GM19351 (cell line): Measurements from ENCODE around the gene TUFT1.

Source experiments
- ATAC-seq: cut with Tn5 transposase; IDR thresholded peaks from one replicate; pipeline ENCODE4 v1.9.1; 2021; ENCODE audit warnings: mild to moderate bottlenecking, moderate library complexity; ENCODE audit not compliant: unreplicated experiment

Gene TUFT1

DNA sequence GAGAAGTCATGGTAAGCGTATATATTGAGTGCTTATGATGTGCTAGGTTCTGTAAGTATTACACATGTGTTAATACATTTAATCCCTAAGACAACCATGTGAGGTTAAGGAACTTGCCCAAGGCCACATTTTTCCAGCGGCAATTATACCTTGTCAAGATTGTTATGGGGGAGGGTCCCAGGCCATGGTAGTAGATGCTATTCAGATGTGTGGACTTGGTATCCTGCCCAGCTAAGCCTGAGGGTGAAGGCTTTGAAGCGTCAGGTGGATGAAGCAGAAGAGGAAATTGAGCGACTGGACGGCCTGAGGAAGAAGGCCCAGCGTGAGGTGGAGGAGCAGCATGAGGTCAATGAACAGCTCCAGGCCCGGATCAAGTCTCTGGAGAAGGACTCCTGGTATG lies 3.6 kb upstream of the TUFT1 start:
- ATAC-seq = no peak

DNA sequence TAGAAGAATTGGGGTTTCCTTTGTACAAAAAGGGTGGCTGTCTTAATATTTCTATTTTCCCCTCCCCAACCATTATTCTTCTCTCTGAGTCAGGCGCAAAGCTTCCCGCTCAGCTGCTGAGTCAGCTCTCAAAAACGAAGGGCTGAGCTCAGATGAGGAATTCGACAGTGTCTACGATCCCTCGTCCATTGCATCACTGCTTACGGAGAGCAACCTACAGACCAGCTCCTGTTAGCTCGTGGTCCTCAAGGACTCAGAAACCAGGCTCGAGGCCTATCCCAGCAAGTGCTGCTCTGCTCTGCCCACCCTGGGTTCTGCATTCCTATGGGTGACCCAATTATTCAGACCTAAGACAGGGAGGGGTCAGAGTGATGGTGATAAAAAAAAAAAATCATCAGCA lies 3.0 kb upstream of the TUFT1 start:
- ATAC-seq = no peak

DNA sequence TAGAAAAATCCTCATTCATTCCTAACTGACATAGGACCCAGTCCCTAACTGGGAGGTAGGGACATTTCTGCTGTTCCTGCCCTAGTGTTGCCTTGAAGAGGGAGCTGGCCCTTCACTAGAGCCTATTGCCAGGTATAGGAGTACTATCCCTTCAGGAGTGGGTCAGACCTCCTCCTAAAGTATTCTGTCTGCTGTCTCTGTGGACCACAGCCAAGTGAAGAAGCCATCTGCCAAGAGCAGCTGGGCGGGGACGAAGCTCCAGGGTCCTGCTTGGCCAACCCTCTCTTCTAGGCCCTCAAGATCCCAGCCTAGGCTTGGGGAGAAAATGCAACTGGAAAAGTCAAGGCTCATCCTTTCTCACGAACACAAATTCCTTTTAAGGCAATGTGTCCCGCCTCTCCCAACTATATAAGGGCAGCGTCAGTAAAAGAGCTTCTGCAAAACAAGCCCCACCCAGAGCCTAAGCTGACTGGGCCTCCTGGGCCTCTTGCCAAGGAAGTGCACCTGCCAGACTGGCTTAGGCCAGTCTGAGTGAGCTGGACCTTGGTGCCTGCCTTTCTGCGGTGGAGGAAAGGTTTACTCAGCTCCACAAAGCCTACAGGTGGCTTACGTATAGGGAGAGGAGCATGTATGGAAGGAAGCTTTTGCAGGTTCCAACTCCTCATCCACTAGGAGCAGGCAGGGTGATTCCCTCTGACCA lies 638 bp upstream of the TUFT1 start:
- peak; percentile 62 for ATAC-seq

DNA sequence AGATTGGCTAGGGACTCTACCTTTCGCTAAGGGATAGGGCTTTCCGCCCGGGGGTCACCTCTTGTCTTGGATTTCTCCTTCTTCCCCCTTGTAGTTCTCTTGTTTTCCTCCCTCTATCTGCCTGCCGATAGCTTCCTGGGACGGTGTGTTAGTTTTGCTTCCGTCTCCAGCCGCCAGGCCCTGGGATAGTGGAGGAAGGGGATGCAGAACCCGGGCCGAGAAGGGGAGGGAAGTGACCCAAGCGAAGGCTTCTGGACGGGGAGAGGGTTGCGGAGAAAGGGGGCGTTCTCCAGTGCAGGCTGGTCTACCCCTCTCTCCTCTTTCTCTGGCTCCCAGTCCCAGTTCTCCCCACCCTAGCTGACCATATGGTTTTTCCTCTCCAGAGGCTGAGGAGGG lies 871 bp downstream of the TUFT1 start:
- no peak for ATAC-seq

DNA sequence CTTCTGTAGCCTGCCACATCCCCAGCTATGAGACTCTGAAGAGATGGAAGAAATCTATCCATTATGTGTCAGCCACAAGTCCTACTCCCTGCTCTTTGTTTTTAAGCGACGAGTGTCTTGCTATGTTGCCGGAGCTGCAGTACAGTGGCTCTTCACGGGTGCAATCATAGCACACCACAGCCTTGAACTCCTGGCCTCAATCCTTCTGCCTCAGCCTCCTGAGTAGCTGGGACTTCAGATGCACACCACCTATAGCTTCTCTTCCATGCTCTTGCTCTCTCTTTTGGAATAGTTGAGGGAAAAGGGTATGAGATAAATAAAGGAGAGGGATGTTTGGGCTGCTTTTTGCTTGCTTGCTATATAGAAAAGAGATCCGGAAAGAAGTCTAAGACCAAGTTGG lies 1.6 kb downstream of the TUFT1 start:
- ATAC-seq = no peak

DNA sequence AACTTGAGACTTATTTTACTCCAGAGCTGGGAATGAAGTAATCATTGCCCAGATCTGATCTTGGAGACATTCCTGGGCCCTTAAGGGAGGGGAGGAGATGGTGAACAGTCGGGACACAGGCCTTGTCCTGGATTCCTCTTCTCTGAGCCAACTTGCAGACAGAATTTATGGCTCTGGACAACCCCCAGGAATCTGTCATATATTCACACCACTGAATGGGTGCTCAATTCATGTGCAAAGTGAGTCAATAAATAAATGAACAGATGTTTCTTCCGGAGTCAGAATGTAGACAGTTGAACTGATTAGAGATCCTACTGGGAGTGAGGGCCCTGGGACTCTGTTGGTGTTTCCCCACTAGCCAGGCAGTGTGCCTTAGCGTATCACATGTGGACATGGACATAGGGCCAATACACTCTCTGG lies 2.6 kb downstream of the TUFT1 start:
- ATAC-seq = no peak

DNA sequence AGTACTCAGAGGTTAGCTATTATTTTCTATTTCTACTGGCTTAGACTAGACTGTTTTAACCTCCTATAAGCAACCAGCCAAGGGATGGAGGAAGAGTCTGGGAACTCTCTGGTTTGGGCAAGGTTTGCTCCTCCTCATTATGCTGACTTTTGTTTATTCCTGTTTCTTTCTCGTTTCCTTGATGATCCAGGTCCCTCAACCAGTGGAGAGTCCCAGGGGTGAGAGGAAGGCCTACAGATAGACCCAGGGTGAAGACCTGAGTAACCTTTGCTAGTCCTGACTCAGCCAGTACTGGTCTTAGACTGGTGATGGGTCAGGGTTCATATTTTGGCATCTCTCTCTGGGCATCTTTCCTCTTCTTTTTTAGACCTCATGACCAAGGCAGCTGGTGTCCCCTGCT lies 5.4 kb downstream of the TUFT1 start:
- ATAC-seq = no peak

DNA sequence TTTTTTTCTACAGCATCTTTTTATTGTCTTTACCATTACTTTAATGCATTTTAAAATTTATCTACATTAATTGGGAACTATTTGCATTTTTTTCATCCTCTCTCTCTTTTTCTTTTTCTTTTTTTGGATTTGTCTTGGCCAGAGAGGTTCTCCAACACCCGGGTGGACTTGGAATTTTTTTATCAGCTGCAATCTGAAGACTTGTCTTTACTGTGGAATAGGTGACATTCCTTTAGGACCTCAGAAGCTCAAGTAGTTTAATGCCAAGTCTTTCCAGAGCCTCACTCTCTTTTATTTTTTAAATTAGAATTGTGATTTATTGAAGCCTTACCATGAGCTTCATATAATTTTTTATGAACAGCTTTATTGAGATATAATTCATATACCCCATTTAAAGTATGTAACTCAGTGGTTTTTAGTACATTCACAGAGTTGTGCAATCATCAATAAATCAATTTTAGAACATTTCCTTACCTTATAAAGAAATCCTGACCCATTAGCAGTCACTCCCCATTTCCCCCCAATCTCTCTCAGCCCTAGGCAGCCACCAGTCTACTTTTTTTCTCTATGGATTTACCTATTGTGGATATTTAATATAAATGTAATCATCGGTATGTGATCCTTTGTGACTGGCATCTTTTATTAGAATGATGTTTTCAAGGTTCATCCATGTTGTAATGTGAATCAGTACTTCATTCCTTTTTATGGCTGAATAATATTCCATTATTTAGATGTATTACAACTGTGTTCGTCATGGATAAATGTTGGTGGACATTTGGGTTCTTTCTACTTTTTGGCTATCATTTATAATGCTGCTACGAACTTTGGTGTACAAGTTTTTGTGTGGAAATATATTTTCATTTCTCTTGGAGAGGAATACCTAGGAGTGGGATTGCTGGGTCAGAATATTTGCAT lies 6.2 kb downstream of the TUFT1 start:
- ATAC-seq = no peak

DNA sequence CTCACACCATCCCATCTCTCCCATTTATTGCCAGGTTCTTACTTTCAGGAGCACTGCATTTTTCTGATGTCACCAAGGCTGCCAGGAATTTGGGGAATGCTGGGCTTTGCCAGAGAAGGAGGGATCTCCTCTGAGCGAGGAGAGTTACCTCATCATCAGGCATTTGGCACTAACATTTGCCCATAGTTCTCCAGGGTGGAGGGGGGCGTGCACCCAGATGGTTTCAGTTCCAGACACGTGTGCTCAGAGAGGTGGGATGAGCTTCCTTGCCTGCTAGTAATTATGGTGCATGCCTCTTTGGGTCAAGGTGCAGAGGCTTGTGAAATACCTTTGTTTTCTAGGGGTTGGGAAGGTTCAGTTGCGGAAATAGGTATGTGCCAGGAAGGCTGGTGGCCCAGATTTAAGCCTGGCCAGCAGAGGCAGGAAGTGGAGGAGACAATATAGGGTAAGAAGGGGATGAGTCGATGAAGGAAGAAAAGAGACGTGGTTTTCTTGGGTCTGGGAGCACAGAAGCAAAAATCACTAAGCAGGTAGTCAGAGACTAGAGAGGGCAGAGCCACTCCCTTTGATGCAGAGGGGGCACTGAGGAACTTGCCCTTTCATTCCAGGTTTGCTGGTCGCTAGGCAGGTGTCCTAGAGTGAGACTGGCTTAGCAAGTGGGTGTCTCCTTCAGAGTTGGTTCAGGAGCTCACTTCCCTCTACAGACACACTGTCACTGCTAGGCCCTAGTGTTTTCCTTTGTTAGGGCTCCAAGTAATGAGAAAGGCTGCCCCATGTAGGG lies 7.2 kb downstream of the TUFT1 start:
- ATAC-seq = no peak

DNA sequence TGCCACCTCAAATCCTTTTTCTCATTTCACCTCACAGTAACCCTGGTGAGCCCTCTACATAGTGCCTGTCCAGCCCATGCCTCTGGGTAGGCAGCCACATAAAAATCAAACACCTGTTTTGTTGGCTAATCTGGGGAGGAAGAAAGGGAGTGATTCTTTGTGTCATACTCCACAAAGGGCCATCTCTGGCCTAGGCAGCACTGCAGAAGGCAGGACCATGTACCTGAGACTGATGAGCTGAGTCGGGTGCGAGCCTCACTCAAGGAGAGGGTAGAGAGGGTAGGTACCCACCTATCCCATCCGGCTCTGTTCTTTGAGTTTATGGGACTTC lies 7.8 kb downstream of the TUFT1 start:
- no peak for ATAC-seq

DNA sequence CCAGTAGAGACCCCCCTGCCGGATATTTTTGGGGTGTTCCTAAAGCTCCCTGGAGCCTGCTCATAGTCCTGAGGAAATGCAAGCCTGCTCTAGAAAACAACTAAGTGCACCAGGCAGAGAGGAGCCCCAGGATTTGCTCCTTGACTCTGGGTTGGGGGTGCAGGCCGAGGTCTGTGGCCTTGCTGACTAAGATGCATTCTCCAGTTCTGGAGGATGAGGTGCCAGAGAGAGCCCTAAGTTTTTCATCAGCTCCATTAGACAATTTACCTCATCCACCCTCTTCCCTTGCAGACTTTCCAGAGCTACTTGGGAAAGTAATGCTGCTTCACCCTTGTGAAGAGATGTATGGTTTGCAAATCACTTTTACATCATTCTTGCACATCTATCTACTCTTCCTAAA lies 9.1 kb downstream of the TUFT1 start:
- no peak for ATAC-seq

DNA sequence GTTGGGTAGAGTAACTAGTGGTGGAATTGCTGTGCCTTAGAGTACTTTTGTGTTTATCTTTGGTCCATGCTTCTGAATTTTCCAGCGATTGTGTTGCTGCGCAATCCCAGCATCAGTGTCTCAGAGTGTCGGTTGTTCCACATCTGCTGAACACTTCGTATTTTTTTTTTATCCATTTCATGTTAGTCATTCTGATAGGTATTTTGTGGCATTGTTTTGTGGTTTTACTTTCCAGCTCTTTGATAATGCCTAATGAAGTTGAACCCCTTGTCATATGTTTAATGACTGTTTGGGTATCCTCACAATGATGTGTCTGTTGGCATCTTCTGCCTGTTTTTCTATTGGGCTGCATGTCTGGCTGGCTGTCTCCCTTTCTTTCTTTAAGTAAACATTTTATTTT lies 13.6 kb downstream of the TUFT1 start:
- ATAC-seq = no peak

DNA sequence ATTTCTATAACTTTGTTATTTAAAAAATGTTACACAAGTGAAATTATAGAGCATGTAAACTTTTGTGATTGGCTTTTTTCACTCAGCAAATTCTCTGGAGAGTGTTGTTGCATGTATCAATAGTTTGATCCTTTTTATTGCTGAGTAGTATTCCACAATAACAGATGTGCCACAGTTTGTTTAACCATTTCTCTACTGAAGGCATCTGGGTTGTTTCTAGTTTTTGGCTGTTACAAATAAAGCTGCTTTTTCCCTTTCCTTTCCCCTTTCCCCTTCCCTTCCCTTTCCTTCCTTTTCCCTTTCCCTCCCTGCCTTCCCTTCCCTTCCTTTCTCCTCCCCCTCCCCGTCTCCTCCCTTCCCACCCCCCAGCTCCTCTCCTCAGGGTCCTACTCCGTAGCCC lies 15.9 kb downstream of the TUFT1 start:
- no peak for ATAC-seq

DNA sequence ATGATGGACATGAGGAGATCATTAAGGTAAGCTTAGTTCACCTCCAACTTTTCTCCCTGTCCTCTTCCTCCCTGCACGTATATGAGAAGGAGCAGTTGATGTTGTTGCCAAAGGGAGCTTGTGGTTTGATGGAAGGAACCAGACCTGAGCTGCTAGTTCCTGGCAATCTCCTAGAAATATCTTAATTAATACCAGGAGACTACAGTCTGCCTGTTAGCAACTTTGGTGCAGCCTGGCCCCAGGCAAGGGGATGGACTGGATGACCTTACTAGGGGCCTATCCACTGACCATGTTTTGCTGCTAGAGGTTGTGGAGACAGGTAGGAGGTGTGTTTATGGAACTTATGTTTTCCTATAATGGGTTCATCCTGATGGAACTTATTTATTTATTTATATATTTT lies 22.6 kb downstream of the TUFT1 start:
- ATAC-seq = no peak

DNA sequence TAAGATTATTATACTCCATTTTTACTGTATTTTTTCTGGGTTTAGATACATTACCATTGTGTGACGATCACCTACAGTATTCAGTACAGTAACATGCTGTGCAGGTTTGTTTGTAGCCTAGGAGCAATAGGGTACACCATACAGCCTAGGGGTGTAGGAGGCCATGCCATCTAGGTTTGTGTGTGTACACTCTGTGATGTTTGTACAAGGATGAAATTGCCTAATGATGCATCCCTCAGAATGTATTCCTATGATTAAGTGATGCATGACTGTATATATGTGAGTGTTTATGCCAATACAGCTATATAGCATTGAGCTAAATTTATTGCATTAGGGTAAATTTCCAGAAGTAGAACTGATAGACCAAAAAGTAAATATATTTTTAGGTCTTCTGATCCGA lies 23.3 kb downstream of the TUFT1 start:
- ATAC-seq = no peak

DNA sequence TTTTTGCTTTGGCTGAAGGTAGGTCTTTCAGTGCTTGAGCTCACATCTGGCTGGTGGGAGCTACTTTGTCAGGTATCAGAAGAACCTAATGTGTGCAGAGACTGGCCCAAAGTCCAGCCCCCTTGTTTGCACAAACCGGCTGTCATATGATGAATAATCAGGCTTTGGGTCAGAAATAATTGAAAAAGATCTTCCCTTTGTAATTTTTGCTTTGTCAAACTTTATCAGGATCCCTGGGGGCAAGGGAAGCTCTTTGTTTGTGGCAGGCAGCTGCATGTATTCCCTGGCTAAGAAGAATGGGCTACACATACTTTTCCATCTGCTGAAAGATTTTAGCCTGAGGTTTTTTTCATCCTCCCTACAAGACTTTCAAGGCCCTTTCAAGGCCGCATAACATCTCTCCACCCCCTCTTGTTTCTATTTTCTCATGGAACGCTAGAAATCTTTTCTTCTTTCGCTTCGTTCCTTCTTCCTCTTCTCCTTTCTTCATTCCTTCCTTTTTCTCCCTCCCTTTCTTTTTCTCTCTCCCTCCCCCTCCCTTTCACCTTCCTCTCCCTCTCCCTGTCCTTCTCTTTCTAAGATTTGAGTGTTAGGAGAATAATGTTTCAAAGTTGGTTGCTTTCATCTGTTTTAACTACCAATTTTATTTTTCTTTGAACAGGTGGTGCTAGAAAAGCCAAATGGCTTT lies 25.5 kb downstream of the TUFT1 start:
- no peak for ATAC-seq

DNA sequence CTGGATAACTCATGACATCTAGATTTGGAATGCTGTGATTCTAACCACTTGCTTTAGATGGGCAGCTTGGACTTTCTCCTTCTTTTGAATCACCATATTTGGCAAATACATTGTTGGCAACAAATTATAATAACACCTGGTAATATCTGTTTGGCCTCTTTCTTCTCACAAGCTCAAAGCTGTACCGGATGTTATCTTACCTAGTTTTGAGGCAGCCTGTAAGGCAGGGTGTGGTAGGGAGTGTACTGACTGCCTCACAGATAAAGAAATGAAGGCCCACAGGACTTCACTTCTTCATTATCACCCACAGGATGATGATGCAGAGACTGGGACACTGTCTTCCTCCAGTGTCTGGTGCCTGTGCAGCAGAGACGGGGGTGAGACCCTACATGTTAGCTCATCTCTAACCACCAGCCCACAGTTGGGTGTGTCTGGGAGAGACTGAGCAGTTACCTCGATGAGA lies 28.5 kb downstream of the TUFT1 start:
- ATAC-seq = no peak

DNA sequence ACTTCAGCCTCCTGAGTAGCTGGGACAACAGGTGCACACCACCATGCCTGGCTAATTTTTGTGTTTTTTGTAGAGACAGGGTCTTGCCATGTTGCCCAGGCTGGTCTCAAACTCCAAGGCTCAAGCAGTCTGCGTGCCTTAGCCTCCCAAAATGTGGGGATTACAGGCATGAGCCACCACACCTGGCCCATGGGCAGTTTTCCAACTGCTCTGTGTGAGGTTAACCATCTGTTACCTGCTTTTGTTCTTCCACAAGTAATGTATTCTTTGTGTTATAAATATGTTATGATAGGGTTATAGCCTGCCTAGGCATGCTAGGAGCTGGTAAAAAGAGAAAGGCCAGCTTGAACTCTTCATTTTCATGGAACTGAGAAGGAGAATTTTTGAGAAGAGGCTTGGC lies 30.7 kb downstream of the TUFT1 start:
- ATAC-seq = no peak

DNA sequence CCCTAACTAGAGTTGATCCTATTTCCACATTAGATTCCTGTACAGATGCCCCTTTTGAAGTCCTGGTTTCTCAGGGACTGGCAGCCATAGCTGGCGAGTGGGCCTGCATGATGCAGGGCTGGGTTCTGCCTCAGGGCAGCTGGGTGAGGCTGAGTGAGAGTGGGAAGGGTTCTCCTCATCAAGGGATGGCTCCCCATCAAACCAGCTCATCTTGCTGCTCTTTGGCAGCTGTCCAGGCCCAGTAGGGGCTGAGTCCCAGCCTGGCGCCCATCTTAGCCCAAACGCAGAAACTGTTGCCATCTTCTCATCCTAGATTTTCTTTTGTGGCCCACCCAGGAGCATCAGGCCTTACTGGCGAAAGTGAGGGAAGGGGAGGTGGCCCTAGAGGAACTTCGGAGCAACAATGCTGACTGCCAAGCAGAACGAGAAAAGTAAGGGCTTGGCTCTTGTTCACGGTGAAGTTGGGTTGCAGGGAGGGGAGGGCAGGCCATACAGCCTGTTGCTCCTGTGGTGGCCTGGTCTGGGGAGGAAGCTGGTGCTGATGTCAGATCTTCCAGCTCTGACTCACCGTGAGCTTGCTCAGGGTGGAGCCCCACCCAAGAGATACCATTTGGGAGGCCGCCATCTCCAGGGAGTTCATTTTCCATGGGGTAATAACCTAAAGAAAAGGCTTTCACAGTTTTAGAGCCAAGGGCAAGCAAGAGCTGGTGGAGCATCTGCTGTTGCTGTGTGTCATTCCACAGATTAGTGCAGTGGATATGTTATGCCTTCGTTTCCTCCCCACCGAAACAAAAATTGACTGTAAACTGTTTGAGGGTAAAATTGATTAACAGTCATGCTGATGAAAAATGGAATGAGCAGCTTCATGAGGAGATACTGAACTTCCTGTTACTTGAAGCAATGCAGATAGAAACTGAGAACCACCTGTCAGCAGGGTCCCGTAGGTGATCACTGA lies 34.7 kb downstream of the TUFT1 start:
- ATAC-seq = no peak

DNA sequence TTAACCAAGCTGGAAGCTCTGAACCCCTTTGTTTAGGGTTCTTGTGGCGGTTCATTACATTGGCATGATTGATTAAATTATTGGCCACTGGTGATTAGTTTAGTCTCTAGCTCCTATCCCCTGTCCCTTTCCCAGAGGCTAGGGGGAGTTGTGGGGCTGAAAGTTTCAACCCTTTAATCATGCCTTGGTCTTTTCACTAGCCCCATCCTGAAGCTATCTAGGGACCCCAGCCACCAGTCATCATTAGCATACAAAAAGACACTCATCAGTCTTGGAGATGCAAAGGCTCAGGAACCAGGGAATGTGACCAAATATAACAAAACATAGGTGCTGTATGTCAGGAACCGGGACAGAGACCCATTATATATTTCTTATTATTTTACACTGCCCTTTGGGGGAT lies 37.1 kb downstream of the TUFT1 start:
- ATAC-seq = no peak
